OCI-LY7 (cell line): ENCODE results near the gene GRAMD2A. TPM values are rescaled to one million over a fixed set of nuclear protein-coding genes. Genes with fewer than 3 reads are reported as not detected.

ENCODE experiments used
- BruUV-seq: library from RNA; stranded (reverse); fragments of 400-500 nt; replicated peaks from 2 replicates; lab custom pipeline; 2021; lab: Mats Ljungman, UMichigan
- CTCF ChIA-PET: fragments of 300-600 bp; sonication (Branson Sonifier 250); formaldehyde crosslinking; loops from one replicate; lab custom pipeline; 2022; ENCODE audit warnings: antibody characterized with exemption; ENCODE audit not compliant: unreplicated experiment; lab: Charles Lee
- POLR2A ChIA-PET: fragments of 300-600 bp; sonication (Branson Sonifier 250); formaldehyde crosslinking; loops from one replicate; lab custom pipeline; 2022; ENCODE audit warnings: antibody characterized with exemption; lab: Charles Lee
- DNase-seq: peaks from one replicate; pipeline ENCODE4 v3.0.0-alpha.2; 2015; ENCODE audit warnings: low spot score
- H2AFZ ChIP-seq: fragments of 200-600 bp; sonication (generic), shearing (Covaris generic); 2 replicates; pipeline ENCODE4 v1.6.1; 2014; ENCODE audit warnings: mild to moderate bottlenecking, antibody characterized with exemption, low read length, moderate library complexity
- H3K27ac ChIP-seq: fragments of 200-600 bp; sonication (generic); 2 replicates; pipeline ENCODE4 v1.5.1; 2014; ENCODE audit warnings: mixed run types, low read depth, mild to moderate bottlenecking, moderate library complexity, low read length, inconsistent platforms; ENCODE audit not compliant: poor library complexity, severe bottlenecking
- H3K36me3 ChIP-seq: fragments of 200-600 bp; sonication (generic); 2 replicates; pipeline ENCODE4 v1.6.1; 2014; ENCODE audit warnings: mild to moderate bottlenecking, antibody characterized with exemption, low read length, moderate library complexity, mixed read lengths; ENCODE audit not compliant: insufficient read depth
- H3K4me1 ChIP-seq: fragments of 200-600 bp; sonication (generic); 2 replicates; pipeline ENCODE4 v1.5.1; 2014; ENCODE audit warnings: mild to moderate bottlenecking, low read length; ENCODE audit not compliant: insufficient read depth, poor library complexity, severe bottlenecking
- H3K4me2 ChIP-seq: fragments of 200-600 bp; sonication (generic); 2 replicates; pipeline ENCODE4 v1.6.1; 2014; ENCODE audit warnings: mild to moderate bottlenecking, low read length
- H3K4me3 ChIP-seq: fragments of 200-600 bp; sonication (generic); 2 replicates; pipeline ENCODE4 v1.5.1; 2014; ENCODE audit warnings: mild to moderate bottlenecking, low read depth, low read length; ENCODE audit not compliant: poor library complexity, severe bottlenecking
- H3K79me2 ChIP-seq: fragments of 200-600 bp; sonication (generic); 2 replicates; pipeline ENCODE4 v1.6.1; 2016; ENCODE audit warnings: low read depth, mild to moderate bottlenecking, low read length, moderate library complexity, mixed read lengths; ENCODE audit not compliant: insufficient read depth
- H3K9me2 ChIP-seq: fragments of 200-600 bp; sonication (generic); 2 replicates; pipeline ENCODE4 v1.6.1; 2016; ENCODE audit warnings: mild to moderate bottlenecking, low read length, mixed read lengths; ENCODE audit not compliant: insufficient read depth
- H3K9me3 ChIP-seq: fragments of 200-600 bp; sonication (generic); 2 replicates; pipeline ENCODE4 v1.6.1; 2014; ENCODE audit warnings: mild to moderate bottlenecking, mixed run types, low read length, mixed read lengths
- H4K20me1 ChIP-seq: fragments of 200-600 bp; sonication (generic); 2 replicates; pipeline ENCODE4 v1.6.1; 2014; ENCODE audit warnings: mild to moderate bottlenecking, antibody characterized with exemption, low read length, moderate library complexity, mixed read lengths; ENCODE audit not compliant: insufficient read depth
- EZH2phosphoT487 ChIP-seq: fragments of 200-600 bp; sonication (generic); IDR thresholded peaks from 2 replicates; pipeline ENCODE4 v1.6.1; 2018; ENCODE audit warnings: low read depth, borderline replicate concordance, mild to moderate bottlenecking, mixed run types, antibody characterized with exemption, low read length, moderate library complexity, mixed read lengths
- intact Hi-C: fragments of 100-400 bp; cut with micrococcal nuclease; formaldehyde crosslinking; loops from one replicate; pipeline ENCODE4 v1.10.0; 2022; ENCODE audit not compliant: unreplicated experiment
- total RNA-seq, 2 experiments: library from RNA; depleted of rRNA in 1 of 2; stranded (reverse); fragments of >200 nt in 1 of 2; shearing (Covaris generic) in 1 of 2; gene quantifications; 2 replicates each; pipeline ENCODE4 v1.2.3, GENCODE V29; 2014 to 2022
- TF ChIP-seq, protein P1 (sequence below): fragments of 200-600 bp; sonication (generic); conservative IDR thresholded peaks from 2 replicates; pipeline ENCODE4 v1.5.1; 2014; ENCODE audit warnings: mild to moderate bottlenecking, antibody characterized with exemption, low read length, moderate library complexity, mixed read lengths

GRAMD2A gene
- total RNA-seq, 2 experiments from 2014 or later = not detected

DNA sequence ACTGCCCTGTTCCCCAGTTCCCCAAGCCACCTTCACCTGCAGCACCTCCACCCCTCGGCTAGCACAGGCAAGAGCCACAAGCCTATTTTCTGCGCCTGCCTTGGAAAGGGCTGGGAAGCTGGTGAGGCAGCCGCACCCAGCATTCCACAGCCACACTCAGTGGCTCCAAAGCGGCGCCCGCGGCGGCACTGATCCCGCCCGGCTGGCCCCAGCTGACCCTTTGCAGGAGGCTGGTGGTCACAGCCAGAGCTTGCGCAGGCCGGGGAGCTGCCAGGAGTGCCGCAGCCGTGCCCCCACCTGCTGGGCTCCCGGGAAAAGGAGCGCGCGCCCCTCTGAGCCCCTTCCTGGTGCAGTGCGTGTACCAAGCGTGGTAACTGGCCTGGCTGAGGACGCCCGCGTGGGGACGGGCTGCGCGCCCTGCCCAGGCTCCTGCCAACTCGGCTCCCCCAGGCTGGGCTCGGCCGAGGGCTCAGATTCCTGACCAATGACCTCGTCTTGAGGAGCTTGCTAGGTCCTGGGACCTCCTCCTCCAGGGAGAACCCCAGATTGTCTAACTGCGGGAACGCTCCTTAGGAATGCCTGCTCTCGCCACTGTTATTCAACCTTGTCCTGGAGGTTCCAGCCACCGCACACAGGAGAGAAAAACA is 13.3 kb downstream of the GRAMD2A start:
- H3K9me2 ChIP-seq = no peaks in the 10 kb centered on the region
- no peak overlapping the region for H2AFZ ChIP-seq
- no peaks in the 10 kb centered on the region for H3K36me3 ChIP-seq
- CTCF ChIA-PET = no interaction called here
- POLR2A ChIA-PET = no interaction called here
- TF ChIP-seq, protein P1, sequence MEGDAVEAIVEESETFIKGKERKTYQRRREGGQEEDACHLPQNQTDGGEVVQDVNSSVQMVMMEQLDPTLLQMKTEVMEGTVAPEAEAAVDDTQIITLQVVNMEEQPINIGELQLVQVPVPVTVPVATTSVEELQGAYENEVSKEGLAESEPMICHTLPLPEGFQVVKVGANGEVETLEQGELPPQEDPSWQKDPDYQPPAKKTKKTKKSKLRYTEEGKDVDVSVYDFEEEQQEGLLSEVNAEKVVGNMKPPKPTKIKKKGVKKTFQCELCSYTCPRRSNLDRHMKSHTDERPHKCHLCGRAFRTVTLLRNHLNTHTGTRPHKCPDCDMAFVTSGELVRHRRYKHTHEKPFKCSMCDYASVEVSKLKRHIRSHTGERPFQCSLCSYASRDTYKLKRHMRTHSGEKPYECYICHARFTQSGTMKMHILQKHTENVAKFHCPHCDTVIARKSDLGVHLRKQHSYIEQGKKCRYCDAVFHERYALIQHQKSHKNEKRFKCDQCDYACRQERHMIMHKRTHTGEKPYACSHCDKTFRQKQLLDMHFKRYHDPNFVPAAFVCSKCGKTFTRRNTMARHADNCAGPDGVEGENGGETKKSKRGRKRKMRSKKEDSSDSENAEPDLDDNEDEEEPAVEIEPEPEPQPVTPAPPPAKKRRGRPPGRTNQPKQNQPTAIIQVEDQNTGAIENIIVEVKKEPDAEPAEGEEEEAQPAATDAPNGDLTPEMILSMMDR = no peak
- no peak for TF ChIP-seq EZH2phosphoT487
- no peaks in the 10 kb centered on the region for H3K9me3 ChIP-seq
- no peak overlapping the region for H3K4me3 ChIP-seq
- no peaks in the 10 kb centered on the region for H4K20me1 ChIP-seq
- H3K79me2 ChIP-seq = no peaks in the 10 kb centered on the region
- no peak overlapping the region for H3K4me2 ChIP-seq
- intact Hi-C loops = no loop called here
- no TSS peak for BruUV-seq
- no peak overlapping the region for H3K27ac ChIP-seq
- no peak for DNase-seq
- no peaks in the 10 kb centered on the region for H3K4me1 ChIP-seq

DNA sequence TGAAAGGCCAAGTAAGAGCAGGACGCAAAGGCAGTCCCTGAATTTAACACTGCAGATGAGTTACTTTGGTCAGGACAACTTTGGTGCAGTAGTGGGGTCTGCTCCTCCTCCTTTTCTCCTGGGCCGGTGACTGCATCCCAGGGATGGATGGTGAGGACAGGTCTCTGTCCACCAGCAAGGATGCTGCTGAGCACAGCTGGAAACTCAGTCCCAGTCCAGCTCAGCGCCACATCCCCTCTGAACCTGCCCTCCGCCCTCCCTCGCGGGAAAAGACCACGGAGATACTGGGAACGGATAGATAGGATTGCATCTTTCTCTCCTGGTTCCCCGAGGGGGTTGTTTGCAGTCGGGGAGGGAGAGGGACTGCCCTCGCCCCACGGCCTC is 13.8 kb downstream of the GRAMD2A start:
- intact Hi-C loops = no loop called here
- Histone ChIP-seq H3K9me2 (no peaks in the 10 kb centered on the region), H3K79me2 (no peaks in the 10 kb centered on the region), H3K36me3 (no peaks in the 10 kb centered on the region), H3K9me3 (no peaks in the 10 kb centered on the region), H4K20me1 (no peaks in the 10 kb centered on the region), H3K4me1 (no peaks in the 10 kb centered on the region), H3K4me2 (no peak overlapping the region), H2AFZ (no peak overlapping the region), H3K27ac (no peak overlapping the region), H3K4me3 (no peak overlapping the region)
- CTCF ChIA-PET = no interaction called here
- POLR2A ChIA-PET = no interaction called here
- no TSS peak for BruUV-seq
- DNase-seq = no peak
- no peak for TF ChIP-seq EZH2phosphoT487
- TF ChIP-seq, protein P1 = no peak

DNA sequence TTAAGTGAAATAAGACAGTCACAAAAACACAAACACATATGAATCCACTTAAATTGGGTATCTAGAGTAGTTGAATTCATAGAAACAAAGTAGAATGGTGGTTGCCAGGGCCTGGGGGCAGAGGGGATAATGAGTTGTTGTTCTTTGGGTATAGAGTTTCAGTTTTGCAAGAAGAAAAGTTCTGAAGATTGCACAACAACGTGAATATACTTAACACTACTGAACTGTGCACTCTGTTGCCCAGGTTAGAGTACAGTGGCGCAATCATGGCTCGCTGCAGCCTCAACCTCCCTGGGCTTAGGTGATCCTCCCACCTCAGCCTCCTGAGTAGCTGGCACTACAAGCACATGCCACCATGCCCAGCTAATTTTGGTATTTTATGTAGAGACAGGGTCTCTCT is 14.9 kb downstream of the GRAMD2A start:
- Histone ChIP-seq H3K9me2 (no peaks in the 10 kb centered on the region), H3K9me3 (no peaks in the 10 kb centered on the region), H4K20me1 (no peaks in the 10 kb centered on the region), H3K36me3 (no peaks in the 10 kb centered on the region), H3K27ac (no peak overlapping the region), H3K79me2 (no peaks in the 10 kb centered on the region), H3K4me1 (no peaks in the 10 kb centered on the region), H2AFZ (no peak overlapping the region), H3K4me3 (no peak overlapping the region), H3K4me2 (no peak overlapping the region)
- POLR2A ChIA-PET = no interaction called here
- CTCF ChIA-PET = no interaction called here
- TF ChIP-seq EZH2phosphoT487 = no peak
- TF ChIP-seq, protein P1 = no peak
- intact Hi-C loops = no loop called here
- no TSS peak for BruUV-seq
- DNase-seq = no peak
